Stimulated activated naive CD4-positive, alpha-beta T cell treated with Interleukin-2 at 50 U/mL for 16 hours (primary cell): ENCODE results near the gene PUM1.

Experiments
- DNase-seq: peaks from one replicate; lab custom pipeline; 2025; lab: John Stamatoyannopoulos, UW

Gene PUM1

GRCh38 chr1:30929135-30929889 lies 136.2 kb downstream of the PUM1 start:
- peak; percentile 27 for DNase-seq

GRCh38 chr1:30928789-30929134 lies 136.8 kb downstream of the PUM1 start:
- DNase-seq: no peak

- DNase-seq: no peak
Observed at GRCh38 chr1:30928171-30928570, 137.3 kb downstream of the PUM1 start.

GRCh38 chr1:30927448-30927847 lies 138.1 kb downstream of the PUM1 start:
- no peak for DNase-seq

GRCh38 chr1:30923597-30923996 lies 141.9 kb downstream of the PUM1 start:
- DNase-seq: no peak

- no peak for DNase-seq
Observed at GRCh38 chr1:30920827-30921226, 144.7 kb downstream of the PUM1 start.

- no peak for DNase-seq
Observed at GRCh38 chr1:30919025-30919881, 146.3 kb downstream of the PUM1 start.

- DNase-seq: no peak
Observed at GRCh38 chr1:30916296-30916695, 149.2 kb downstream of the PUM1 start.

GRCh38 chr1:30915491-30916230 lies 149.9 kb downstream of the PUM1 start:
- DNase-seq: no peak

- no peak for DNase-seq
Observed at GRCh38 chr1:30914931-30915330, 150.6 kb downstream of the PUM1 start.

GRCh38 chr1:30914587-30914922 lies 151.0 kb downstream of the PUM1 start:
- DNase-seq: no peak

- no peak for DNase-seq
Observed at GRCh38 chr1:30912913-30913652, 152.4 kb downstream of the PUM1 start.

- no peak for DNase-seq
Observed at GRCh38 chr1:30912224-30912623, 153.3 kb downstream of the PUM1 start.

- peak; percentile 34 for DNase-seq
Observed at GRCh38 chr1:30911059-30911954, 154.2 kb downstream of the PUM1 start.

GRCh38 chr1:30909365-30910068 lies 156.0 kb downstream of the PUM1 start:
- no peak for DNase-seq

- no peak for DNase-seq
Observed at GRCh38 chr1:30908696-30909364, 156.7 kb downstream of the PUM1 start, which contains the start of gene SDC3. Gene SDC3, minus strand, starts transcription at chr1:30908758. Its CDS starts 172 bp downstream, at chr1:30908586.

GRCh38 chr1:30908316-30908695 lies 157.2 kb downstream of the PUM1 start:
- no peak for DNase-seq

- DNase-seq: no peak
Observed at GRCh38 chr1:30907481-30908315, 157.8 kb downstream of the PUM1 start.
